ENCODE data around the gene IFNA5.

The IFNA5 gene

GRCh38 chr9:21305213-21305612 is at the start of gene IFNA5:
IFNA5 (minus strand) TSS chr9:21305313; CDS start chr9:21305256, 57 bp downstream.
- no peak for DNase-seq

GRCh38 chr9:21350787-21351186 is 45.7 kb upstream of the IFNA5 start, which contains the start of gene IFNA6:
IFNA6 (minus strand) TSS chr9:21350887; CDS start chr9:21350887, 0 bp downstream.
- no peak for DNase-seq

- no peak for DNase-seq
Measured at GRCh38 chr9:21348430-21348970, 43.4 kb upstream of the IFNA5 start.

DNA sequence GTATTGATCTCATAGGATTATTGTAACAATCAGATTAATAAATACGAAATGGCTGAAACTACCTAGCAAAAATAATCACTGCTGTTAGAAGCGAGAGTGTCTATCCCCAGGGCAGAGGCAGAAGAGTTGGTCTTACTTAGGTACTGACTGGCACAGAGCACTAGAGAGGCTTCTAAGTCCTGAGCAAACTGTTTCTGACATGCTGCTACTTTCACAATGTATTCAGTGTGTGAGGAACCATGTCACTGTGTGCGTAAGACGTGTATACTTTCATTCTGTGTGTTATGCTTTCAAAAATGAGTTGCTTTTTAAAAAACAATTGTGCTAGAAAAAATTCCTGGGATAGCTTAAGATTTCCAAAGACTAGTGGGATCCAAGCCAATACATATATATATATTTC is 35.6 kb upstream of the IFNA5 start:
- no peak for DNase-seq

DNA sequence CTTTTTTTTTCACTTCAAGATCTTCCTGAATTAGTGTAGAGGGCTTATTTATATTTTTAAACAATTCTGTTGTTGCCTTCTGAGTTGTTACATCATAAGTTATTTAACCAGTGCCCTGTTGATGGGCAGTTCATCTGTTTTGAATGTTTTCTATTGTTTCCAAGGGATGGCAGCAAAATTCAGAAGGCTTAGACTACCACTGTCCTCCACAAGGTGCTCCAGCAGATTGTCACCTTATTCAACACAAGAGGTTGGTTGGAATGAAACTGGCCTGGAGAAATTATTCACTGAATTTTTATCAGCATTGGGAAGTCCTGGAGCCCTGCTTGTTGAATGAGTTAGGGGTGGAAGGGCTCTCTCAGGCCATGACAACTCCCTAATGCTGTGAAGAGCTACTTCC is 31.3 kb upstream of the IFNA5 start:
- no peak for DNase-seq

GRCh38 chr9:21334701-21335632 is 29.9 kb upstream of the IFNA5 start, which contains the start of gene KLHL9:
KLHL9 (minus strand) TSS chr9:21335404; CDS start chr9:21334859, 545 bp downstream.
- DNase-seq, result peak; percentile 89

GRCh38 chr9:21333226-21333625 is 28.1 kb upstream of the IFNA5 start:
- no peak for DNase-seq

GRCh38 chr9:21331676-21332402 is 26.7 kb upstream of the IFNA5 start:
- no peak for DNase-seq

DNA sequence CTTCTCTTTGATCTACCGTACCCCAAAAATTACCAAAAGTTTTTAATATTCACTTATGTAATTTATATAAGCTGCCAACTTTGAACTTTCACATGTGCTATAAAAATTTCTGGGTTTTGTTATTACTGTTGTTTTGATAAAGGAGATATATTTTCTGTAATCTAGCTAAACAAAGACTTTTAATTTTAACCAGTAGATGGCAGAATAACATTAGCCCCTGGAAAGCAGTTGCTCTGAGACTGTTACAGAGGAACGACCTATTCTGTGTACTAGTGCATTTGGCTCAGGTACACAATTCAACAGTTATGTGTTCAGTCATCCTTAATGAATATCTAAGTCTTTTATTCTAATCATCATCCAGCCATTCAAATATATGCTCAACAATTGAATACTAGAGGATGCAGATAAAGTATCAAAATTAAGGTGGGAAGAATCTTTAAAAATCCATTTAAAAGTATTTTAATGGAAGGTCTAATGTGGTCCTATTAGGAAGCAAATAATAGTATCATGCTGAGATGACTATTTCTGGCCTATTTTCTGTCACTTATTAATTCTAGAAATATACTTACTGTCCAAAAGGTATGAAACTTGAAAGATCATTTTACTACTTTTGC is 21.5 kb upstream of the IFNA5 start:
- peak; percentile 71 for DNase-seq

- no peak for DNase-seq
Measured at GRCh38 chr9:21324047-21324446, 18.9 kb upstream of the IFNA5 start.

DNA sequence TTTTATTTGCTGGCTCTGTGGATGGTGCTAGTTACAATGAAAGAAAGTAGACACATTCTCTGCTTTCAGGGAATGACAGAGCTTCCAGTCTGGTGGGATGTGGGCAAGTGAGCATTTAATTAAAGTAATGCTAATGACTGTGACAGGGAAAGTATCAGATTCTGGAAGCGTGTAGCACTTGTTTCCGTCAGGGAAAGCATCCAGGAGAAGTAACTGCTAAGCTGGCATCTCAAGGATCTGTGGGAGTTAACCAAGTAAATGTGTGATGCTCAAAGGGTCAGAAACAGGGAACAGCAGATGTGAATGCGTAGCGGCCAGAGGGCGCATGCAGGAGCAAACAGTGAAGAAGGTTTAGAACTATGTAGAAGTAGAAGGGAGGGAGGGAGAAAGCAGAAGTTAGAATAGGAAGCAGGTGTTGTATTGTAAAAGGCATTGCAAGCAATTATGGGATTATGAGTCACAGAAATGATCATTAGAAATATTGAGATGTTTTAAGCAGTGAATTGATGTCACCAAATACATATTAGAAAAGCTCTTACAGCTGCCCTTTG is 17.9 kb upstream of the IFNA5 start:
- no peak for DNase-seq

- no peak for DNase-seq
Measured at GRCh38 chr9:21320465-21320864, 15.4 kb upstream of the IFNA5 start.

GRCh38 chr9:21317956-21318923 is 13.1 kb upstream of the IFNA5 start:
- peak; percentile 42 for DNase-seq

GRCh38 chr9:21316860-21317259 is 11.7 kb upstream of the IFNA5 start:
- no peak for DNase-seq

GRCh38 chr9:21316032-21316842 is 11.1 kb upstream of the IFNA5 start:
- no peak for DNase-seq

DNA sequence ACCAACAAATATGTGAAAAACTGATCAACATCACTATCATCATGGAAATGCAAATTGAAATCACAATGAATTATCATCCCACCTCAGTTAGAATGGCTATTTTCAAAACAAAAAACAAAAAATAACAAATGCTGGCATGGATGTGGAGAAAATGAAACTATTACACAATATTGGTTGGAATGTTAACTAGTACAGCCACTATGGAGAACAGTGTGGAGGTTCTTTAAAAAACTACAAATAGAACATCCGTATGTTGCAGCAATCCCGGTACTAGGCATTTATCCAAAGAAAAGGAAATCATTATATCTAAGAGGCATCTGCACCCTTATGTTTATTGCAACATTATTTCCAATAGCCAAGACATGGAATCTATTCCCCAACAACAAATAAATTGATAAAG is 9.0 kb upstream of the IFNA5 start:
- DNase-seq, result no peak

DNA sequence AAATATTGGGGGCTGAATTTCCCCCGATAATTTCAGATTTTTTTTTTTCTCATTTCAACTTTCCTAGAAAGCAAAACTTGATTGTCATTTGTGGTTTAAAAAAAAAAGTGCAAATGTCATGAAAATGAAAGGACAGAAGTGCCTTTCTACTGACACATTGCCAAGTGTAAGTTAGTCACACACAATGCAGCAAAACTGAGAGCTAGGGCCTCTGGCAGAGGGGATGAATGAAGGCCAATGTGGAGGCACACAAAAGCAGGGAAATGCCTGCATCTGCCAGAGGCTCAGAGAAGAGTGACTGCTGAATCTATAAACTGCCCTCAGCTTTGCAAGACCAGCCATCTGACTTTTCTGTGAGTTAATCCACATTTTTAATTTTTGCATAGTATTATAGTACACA is 6.8 kb upstream of the IFNA5 start:
- DNase-seq, result no peak

GRCh38 chr9:21295992-21296391 is 9.1 kb downstream of the IFNA5 start:
- no peak for DNase-seq

DNA sequence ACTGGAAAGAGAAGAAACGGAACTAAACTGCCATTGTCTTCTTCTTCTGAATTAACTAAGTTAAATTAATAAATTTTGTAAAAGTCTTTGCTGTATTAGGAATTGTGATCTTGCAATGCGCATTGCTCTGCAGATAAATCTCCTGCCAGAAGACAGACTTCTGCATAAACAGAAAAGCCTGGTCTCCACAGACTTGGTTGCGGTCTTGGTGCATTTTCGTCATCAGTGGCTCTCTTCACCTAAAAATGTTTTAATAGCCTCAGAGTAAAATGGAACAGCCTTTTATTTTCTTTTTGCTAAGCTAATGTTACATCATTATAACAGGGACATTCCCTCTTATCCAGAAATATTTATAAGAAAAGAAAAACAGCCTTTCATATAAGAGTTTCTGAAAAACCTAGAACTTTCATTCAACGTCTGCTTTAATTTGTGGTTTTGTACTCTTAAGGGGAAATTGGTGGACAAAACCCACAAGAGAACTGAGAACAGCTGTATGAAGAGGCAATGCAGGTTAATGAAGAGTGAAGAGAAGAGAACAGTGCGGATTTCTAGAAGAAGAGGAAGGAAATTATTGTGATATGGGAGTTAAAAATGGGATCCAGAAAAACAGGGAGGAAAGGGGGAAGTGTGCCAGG is 10.1 kb downstream of the IFNA5 start:
- no peak for DNase-seq

- no peak for DNase-seq
Measured at GRCh38 chr9:21294364-21294774, 10.7 kb downstream of the IFNA5 start.

Data from CD4-positive, alpha-beta T cell treated with Interleukin-10 for 1 hour (primary cell).